ENCODE data around the gene GRIK1.

The GRIK1 gene

DNA sequence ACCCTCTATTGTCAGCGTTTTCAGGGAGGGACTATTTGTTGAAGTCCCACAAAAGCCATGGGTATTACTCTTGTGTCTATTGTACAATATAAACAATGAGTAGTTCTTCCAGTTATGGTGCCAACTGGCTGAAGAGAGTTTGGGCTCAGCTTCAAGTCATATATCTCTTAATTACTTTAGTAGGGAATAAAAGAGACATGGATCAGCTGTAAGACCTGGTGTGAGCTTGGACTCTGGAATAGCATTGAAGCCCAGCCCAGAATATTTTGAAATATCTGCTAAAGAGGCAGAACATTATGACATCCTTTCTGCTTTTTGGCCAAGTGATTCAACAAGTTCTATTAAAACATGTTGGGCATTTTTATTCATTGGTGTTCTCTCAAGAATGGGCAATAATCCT lies 416.1 kb downstream of the GRIK1 start:
- peaks cover 5% of the 10 kb centered on the region for H3K9me3 ChIP-seq (ENCODE audit: control insufficient read depth, low read length)
- no peaks in the 10 kb centered on the region for H3K4me1 ChIP-seq (ENCODE audit: control insufficient read depth, insufficient read depth, low read length, poor library complexity, severe bottlenecking)
- H3K36me3 ChIP-seq (ENCODE audit: control insufficient read depth, insufficient read depth, low read length) = no peaks in the 10 kb centered on the region
- no peak for DNase-seq
- H3K27ac ChIP-seq (ENCODE audit: insufficient read depth, low read length, poor library complexity, severe bottlenecking) = no peak overlapping the region
- no peaks in the 10 kb centered on the region for H3K27me3 ChIP-seq (replicated peaks; ENCODE audit: control insufficient read depth, insufficient read depth, low read length, poor library complexity, severe bottlenecking)
- no peak overlapping the region for H3K4me3 ChIP-seq (ENCODE audit: insufficient read depth, low read depth, low read length, poor library complexity, severe bottlenecking)

- H3K27ac ChIP-seq (ENCODE audit: insufficient read depth, low read length, poor library complexity, severe bottlenecking) = no peak overlapping the region
- H3K4me1 ChIP-seq (ENCODE audit: control insufficient read depth, insufficient read depth, low read length, poor library complexity, severe bottlenecking) = no peaks in the 10 kb centered on the region
- no peaks in the 10 kb centered on the region for H3K36me3 ChIP-seq (ENCODE audit: control insufficient read depth, insufficient read depth, low read length)
- H3K4me3 ChIP-seq (ENCODE audit: insufficient read depth, low read depth, low read length, poor library complexity, severe bottlenecking) = no peak overlapping the region
- no peak for DNase-seq
- H3K27me3 ChIP-seq (replicated peaks; ENCODE audit: control insufficient read depth, insufficient read depth, low read length, poor library complexity, severe bottlenecking) = no peaks in the 10 kb centered on the region
- H3K9me3 ChIP-seq (ENCODE audit: control insufficient read depth, low read length) = peaks cover 5% of the 10 kb centered on the region
These were observed 417.9 kb downstream of the GRIK1 start for GRCh38 chr21:29521872-29522271.

GRCh38 chr21:29520171-29520570 lies 419.6 kb downstream of the GRIK1 start:
- Histone ChIP-seq H3K4me3 (ENCODE audit: insufficient read depth, low read depth, low read length, poor library complexity, severe bottlenecking) (no peak overlapping the region), H3K27ac (ENCODE audit: insufficient read depth, low read length, poor library complexity, severe bottlenecking) (no peak overlapping the region), H3K36me3 (ENCODE audit: control insufficient read depth, insufficient read depth, low read length) (no peaks in the 10 kb centered on the region), H3K9me3 (ENCODE audit: control insufficient read depth, low read length) (no peaks in the 10 kb centered on the region), H3K4me1 (ENCODE audit: control insufficient read depth, insufficient read depth, low read length, poor library complexity, severe bottlenecking) (no peaks in the 10 kb centered on the region), H3K27me3 (replicated peaks; ENCODE audit: control insufficient read depth, insufficient read depth, low read length, poor library complexity, severe bottlenecking) (no peaks in the 10 kb centered on the region)
- no peak for DNase-seq

DNA sequence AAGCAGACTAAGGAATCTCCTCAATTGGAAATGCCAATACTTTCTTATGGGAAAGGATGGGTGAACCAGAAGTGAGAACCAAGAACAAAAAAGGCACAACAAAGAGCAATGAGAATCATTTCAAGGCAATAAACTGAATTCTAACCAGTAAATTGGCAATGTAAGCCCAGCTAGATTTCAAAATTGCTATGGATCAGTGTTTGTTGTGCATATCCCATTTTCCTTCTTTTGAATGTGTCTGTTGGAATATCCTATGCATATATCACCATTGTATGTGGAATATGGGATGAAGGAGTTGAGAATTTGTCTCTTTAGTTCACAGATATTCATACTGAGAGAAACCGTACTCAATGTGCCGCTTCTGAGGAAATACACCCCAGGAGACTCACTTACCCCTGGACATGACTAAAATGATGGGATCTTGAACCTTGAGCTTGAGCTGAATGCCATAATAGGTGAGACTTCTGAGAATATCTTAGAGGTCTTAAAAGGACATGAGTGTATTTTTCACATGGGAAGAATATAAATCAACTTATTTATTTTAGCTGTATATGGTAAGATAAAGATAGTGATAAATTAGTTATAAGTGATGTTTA lies 425.0 kb downstream of the GRIK1 start:
- no peak for DNase-seq
- Histone ChIP-seq H3K36me3 (ENCODE audit: control insufficient read depth, insufficient read depth, low read length) (no peaks in the 10 kb centered on the region), H3K27ac (ENCODE audit: insufficient read depth, low read length, poor library complexity, severe bottlenecking) (no peak overlapping the region), H3K9me3 (ENCODE audit: control insufficient read depth, low read length) (peaks cover 3% of the 10 kb centered on the region), H3K4me3 (ENCODE audit: insufficient read depth, low read depth, low read length, poor library complexity, severe bottlenecking) (no peak overlapping the region), H3K4me1 (ENCODE audit: control insufficient read depth, insufficient read depth, low read length, poor library complexity, severe bottlenecking) (no peaks in the 10 kb centered on the region), H3K27me3 (replicated peaks; ENCODE audit: control insufficient read depth, insufficient read depth, low read length, poor library complexity, severe bottlenecking) (no peaks in the 10 kb centered on the region)

GRCh38 chr21:29513535-29513934 lies 426.3 kb downstream of the GRIK1 start:
- Histone ChIP-seq H3K9me3 (ENCODE audit: control insufficient read depth, low read length) (peaks cover 3% of the 10 kb centered on the region), H3K27me3 (replicated peaks; ENCODE audit: control insufficient read depth, insufficient read depth, low read length, poor library complexity, severe bottlenecking) (no peaks in the 10 kb centered on the region), H3K27ac (ENCODE audit: insufficient read depth, low read length, poor library complexity, severe bottlenecking) (no peak overlapping the region), H3K4me3 (ENCODE audit: insufficient read depth, low read depth, low read length, poor library complexity, severe bottlenecking) (no peak overlapping the region), H3K36me3 (ENCODE audit: control insufficient read depth, insufficient read depth, low read length) (no peaks in the 10 kb centered on the region), H3K4me1 (ENCODE audit: control insufficient read depth, insufficient read depth, low read length, poor library complexity, severe bottlenecking) (no peaks in the 10 kb centered on the region)
- DNase-seq = no peak

- H3K4me1 ChIP-seq (ENCODE audit: control insufficient read depth, insufficient read depth, low read length, poor library complexity, severe bottlenecking) = no peaks in the 10 kb centered on the region
- H3K27me3 ChIP-seq (replicated peaks; ENCODE audit: control insufficient read depth, insufficient read depth, low read length, poor library complexity, severe bottlenecking) = no peaks in the 10 kb centered on the region
- H3K4me3 ChIP-seq (ENCODE audit: insufficient read depth, low read depth, low read length, poor library complexity, severe bottlenecking) = no peak overlapping the region
- H3K27ac ChIP-seq (ENCODE audit: insufficient read depth, low read length, poor library complexity, severe bottlenecking) = no peak overlapping the region
- no peak for DNase-seq
- peaks cover 3% of the 10 kb centered on the region for H3K9me3 ChIP-seq (ENCODE audit: control insufficient read depth, low read length)
- no peaks in the 10 kb centered on the region for H3K36me3 ChIP-seq (ENCODE audit: control insufficient read depth, insufficient read depth, low read length)
These were observed 428.7 kb downstream of the GRIK1 start for GRCh38 chr21:29511096-29511495.

DNA sequence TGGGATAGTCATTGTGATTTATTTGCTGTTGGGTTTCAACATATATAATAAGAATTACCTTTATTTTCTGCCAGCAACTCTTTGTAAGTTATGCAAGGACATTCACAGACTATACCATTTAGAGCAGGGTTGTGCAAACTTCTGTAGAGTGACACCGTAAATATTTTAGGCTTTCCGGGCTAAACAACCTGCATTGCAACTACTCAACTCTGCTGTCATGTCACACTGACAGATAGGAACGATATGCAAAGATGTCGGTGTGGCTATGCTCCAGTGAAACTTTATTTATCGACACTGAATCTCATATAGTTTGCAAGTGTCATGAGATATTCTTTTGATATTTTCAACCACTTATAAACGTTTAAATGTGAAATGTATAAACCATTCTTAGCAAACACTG lies 430.7 kb downstream of the GRIK1 start:
- Histone ChIP-seq H3K4me3 (ENCODE audit: insufficient read depth, low read depth, low read length, poor library complexity, severe bottlenecking) (no peak overlapping the region), H3K27ac (ENCODE audit: insufficient read depth, low read length, poor library complexity, severe bottlenecking) (no peak overlapping the region), H3K4me1 (ENCODE audit: control insufficient read depth, insufficient read depth, low read length, poor library complexity, severe bottlenecking) (no peaks in the 10 kb centered on the region), H3K36me3 (ENCODE audit: control insufficient read depth, insufficient read depth, low read length) (no peaks in the 10 kb centered on the region), H3K9me3 (ENCODE audit: control insufficient read depth, low read length) (peaks cover 2% of the 10 kb centered on the region), H3K27me3 (replicated peaks; ENCODE audit: control insufficient read depth, insufficient read depth, low read length, poor library complexity, severe bottlenecking) (no peaks in the 10 kb centered on the region)
- no peak for DNase-seq

DNA sequence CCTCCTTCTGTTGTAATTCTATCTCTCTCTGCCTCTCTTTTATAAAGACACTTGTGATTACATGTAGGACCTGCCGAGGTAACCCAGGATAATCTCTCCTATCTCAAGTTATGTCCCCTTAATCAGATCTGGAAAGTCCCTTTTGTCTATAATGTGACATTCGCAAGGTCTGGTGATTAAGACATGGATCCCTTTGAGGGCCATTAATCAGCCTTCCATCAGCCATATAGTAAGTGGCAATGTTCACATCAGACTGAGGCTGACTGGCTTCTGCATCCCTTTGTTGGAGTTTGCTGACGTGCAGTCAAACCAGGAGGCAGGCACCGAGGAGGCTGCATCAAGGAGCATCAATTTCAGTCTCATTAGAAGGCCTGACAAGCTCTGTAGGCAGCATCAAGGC lies 431.5 kb downstream of the GRIK1 start:
- H3K9me3 ChIP-seq (ENCODE audit: control insufficient read depth, low read length) = no peaks in the 10 kb centered on the region
- no peak for DNase-seq

DNA sequence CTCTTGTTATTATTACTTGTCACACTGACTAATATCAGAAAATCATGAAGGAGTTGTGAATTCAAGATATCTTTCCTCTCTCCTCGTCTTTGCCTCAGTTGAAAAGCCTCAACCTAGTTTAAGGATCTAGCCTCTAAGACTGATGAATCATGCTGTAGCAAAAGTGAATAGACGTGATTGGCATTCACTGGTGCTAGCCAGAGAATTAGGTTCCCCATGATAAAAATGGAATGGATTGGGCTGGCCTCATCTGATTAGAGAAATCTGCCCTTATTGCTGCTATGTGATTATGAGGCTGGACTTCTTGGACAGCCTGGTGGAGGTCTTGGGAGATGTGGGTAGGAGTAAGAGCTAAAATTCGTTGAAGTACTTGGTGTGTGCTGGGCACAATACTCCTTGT lies 432.8 kb downstream of the GRIK1 start:
- no peak overlapping the region for H3K27ac ChIP-seq (ENCODE audit: insufficient read depth, low read length, poor library complexity, severe bottlenecking)
- no peaks in the 10 kb centered on the region for H3K9me3 ChIP-seq (ENCODE audit: control insufficient read depth, low read length)
- no peaks in the 10 kb centered on the region for H3K4me1 ChIP-seq (ENCODE audit: control insufficient read depth, insufficient read depth, low read length, poor library complexity, severe bottlenecking)
- H3K36me3 ChIP-seq (ENCODE audit: control insufficient read depth, insufficient read depth, low read length) = no peaks in the 10 kb centered on the region
- H3K27me3 ChIP-seq (replicated peaks; ENCODE audit: control insufficient read depth, insufficient read depth, low read length, poor library complexity, severe bottlenecking) = no peaks in the 10 kb centered on the region
- no peak overlapping the region for H3K4me3 ChIP-seq (ENCODE audit: insufficient read depth, low read depth, low read length, poor library complexity, severe bottlenecking)
- DNase-seq = no peak

More for the DNA sequence above, 431.5 kb downstream of the GRIK1 start:
- no peak overlapping the region for H3K4me3 ChIP-seq (ENCODE audit: insufficient read depth, low read depth, low read length, poor library complexity, severe bottlenecking)
- H3K4me1 ChIP-seq (ENCODE audit: control insufficient read depth, insufficient read depth, low read length, poor library complexity, severe bottlenecking) = no peaks in the 10 kb centered on the region
- no peaks in the 10 kb centered on the region for H3K36me3 ChIP-seq (ENCODE audit: control insufficient read depth, insufficient read depth, low read length)
- H3K27me3 ChIP-seq (replicated peaks; ENCODE audit: control insufficient read depth, insufficient read depth, low read length, poor library complexity, severe bottlenecking) = no peaks in the 10 kb centered on the region
- H3K27ac ChIP-seq (ENCODE audit: insufficient read depth, low read length, poor library complexity, severe bottlenecking) = no peak overlapping the region

- Histone ChIP-seq H3K9me3 (ENCODE audit: control insufficient read depth, low read length) (no peaks in the 10 kb centered on the region), H3K36me3 (ENCODE audit: control insufficient read depth, insufficient read depth, low read length) (no peaks in the 10 kb centered on the region), H3K27ac (ENCODE audit: insufficient read depth, low read length, poor library complexity, severe bottlenecking) (no peak overlapping the region), H3K27me3 (replicated peaks; ENCODE audit: control insufficient read depth, insufficient read depth, low read length, poor library complexity, severe bottlenecking) (no peaks in the 10 kb centered on the region), H3K4me3 (ENCODE audit: insufficient read depth, low read depth, low read length, poor library complexity, severe bottlenecking) (no peak overlapping the region), H3K4me1 (ENCODE audit: control insufficient read depth, insufficient read depth, low read length, poor library complexity, severe bottlenecking) (no peaks in the 10 kb centered on the region)
- DNase-seq = no peak
These were observed 433.6 kb downstream of the GRIK1 start for GRCh38 chr21:29506214-29506613.
